Thymus (tissue), 11 donors: ENCODE measurements around the gene SPTB. TPM values are rescaled to one million over a fixed set of nuclear protein-coding genes. Genes with fewer than 3 reads are reported as not detected.

Source experiments
- DNase-seq, 9 donors: peaks; one replicate each; pipeline ENCODE4 v3.0.0-alpha.2; 2013; ENCODE audit warnings: low spot score in 9 of 9, low read depth in 6 of 9, missing footprints in 1 of 9
- H3K27ac ChIP-seq, 2 donors: one replicate each; pipeline ENCODE4 v1.5.1; 2013; ENCODE audit warnings: control low read depth in 1 of 2, low read depth in 1 of 2, low read length in 1 of 2, mild to moderate bottlenecking in 1 of 2, moderate library complexity in 1 of 2
- H3K27me3 ChIP-seq, 2 donors: one replicate each; pipeline ENCODE4 v1.5.1; 2013; ENCODE audit warnings: low read length in 1 of 2; ENCODE audit not compliant: control insufficient read depth in 2 of 2, insufficient read depth in 1 of 2
- H3K36me3 ChIP-seq, 2 donors: one replicate each; pipeline ENCODE4 v1.5.1; 2013; ENCODE audit warnings: low read length in 1 of 2, mild to moderate bottlenecking in 1 of 2, moderate library complexity in 1 of 2; ENCODE audit not compliant: control insufficient read depth in 2 of 2, insufficient read depth in 2 of 2
- H3K4me1 ChIP-seq, 2 donors: one replicate each; pipeline ENCODE4 v1.5.1; 2013; ENCODE audit warnings: low read length in 2 of 2; ENCODE audit not compliant: control insufficient read depth in 2 of 2, insufficient read depth in 2 of 2
- H3K4me3 ChIP-seq, 2 donors: one replicate each; pipeline ENCODE4 v1.5.1; 2013; ENCODE audit warnings: low read length in 2 of 2, control low read depth in 1 of 2, mild to moderate bottlenecking in 1 of 2
- H3K9me3 ChIP-seq, 2 donors: one replicate each; pipeline ENCODE4 v1.5.1; 2013; ENCODE audit warnings: low read length in 1 of 2, mild to moderate bottlenecking in 1 of 2; ENCODE audit not compliant: control insufficient read depth in 2 of 2, insufficient read depth in 1 of 2
- WGBS: extraction: QIAGEN DNeasy Blood & Tissue Kit; methylation state at CpG from one replicate; pipeline ENCODE4 v1.1.7; 2013; 5-methylcytosine and 5-hydroxymethylcytosine counted together
- polyA plus RNA-seq: library from polyadenylated mRNA; stranded (reverse); fragments of 200-250 nt; gene quantifications from one replicate; pipeline ENCODE4 v1.2.3, GENCODE V29; 2013
- total RNA-seq: library from RNA; stranded (reverse); fragments of 120-200 nt; gene quantifications from one replicate; pipeline ENCODE4 v1.2.4, GENCODE V29; 2013
- donor health status: healthy.

Gene SPTB
- total and polyA plus RNA-seq, 2 donors, result 1.1 to 1.8 TPM

- H3K4me3 ChIP-seq, result peak overlapping the region in 1 of 2 donors; percentile 13
Observed at GRCh38 chr14:64708148-64709004, 171.3 kb downstream of the SPTB start.

GRCh38 chr14:64707661-64708060 lies 172.0 kb downstream of the SPTB start:
- no peak overlapping the region for H3K27ac ChIP-seq
- H3K4me3 ChIP-seq, result no peak overlapping the region
- no peaks in the 10 kb centered on the region for H3K36me3 ChIP-seq
- H3K9me3 ChIP-seq, result peaks cover 1 to 6% of the 10 kb centered on the region in 2 donors
- H3K27me3 ChIP-seq, result peaks cover 39 to 60% of the 10 kb centered on the region in 2 donors
- no peak for DNase-seq
- WGBS, result 81% methylated on average over 7 of the region's 7 CpGs
- peaks cover 3 to 50% of the 10 kb centered on the region in 2 donors for H3K4me1 ChIP-seq

More at GRCh38 chr14:64708148-64709004, 171.3 kb downstream of the SPTB start:
- Histone ChIP-seq H3K9me3 (no peaks in the 10 kb centered on the region), H3K27ac (peak overlapping the region; percentile 53 to 77), H3K27me3 (peaks cover 32 to 53% of the 10 kb centered on the region in 2 donors), H3K4me1 (peaks cover 3 to 43% of the 10 kb centered on the region in 2 donors), H3K36me3 (no peaks in the 10 kb centered on the region)
- peak in 1 of 9 donors; percentile 33 for DNase-seq
- 23% methylated on average over 18 of the region's 18 CpGs for WGBS

GRCh38 chr14:64706593-64707193 lies 173.0 kb downstream of the SPTB start:
- Histone ChIP-seq H3K36me3 (no peaks in the 10 kb centered on the region), H3K9me3 (peaks cover 1 to 6% of the 10 kb centered on the region in 2 donors), H3K4me1 (peaks cover 3 to 53% of the 10 kb centered on the region in 2 donors), H3K27me3 (peaks cover 42 to 69% of the 10 kb centered on the region in 2 donors), H3K4me3 (no peak overlapping the region), H3K27ac (no peak overlapping the region)
- 90% methylated on average over 14 of the region's 14 CpGs for WGBS
- DNase-seq, result no peak

GRCh38 chr14:64706119-64706592 lies 173.6 kb downstream of the SPTB start:
- Histone ChIP-seq H3K4me3 (no peak overlapping the region), H3K9me3 (peaks cover 1 to 6% of the 10 kb centered on the region in 2 donors), H3K4me1 (peaks cover 3 to 53% of the 10 kb centered on the region in 2 donors), H3K27me3 (peaks cover 44 to 73% of the 10 kb centered on the region in 2 donors), H3K36me3 (no peaks in the 10 kb centered on the region), H3K27ac (peak overlapping the region; percentile 13 to 43)
- WGBS, result 75% methylated on average over 4 of the region's 4 CpGs
- no peak for DNase-seq

GRCh38 chr14:64705381-64706118 lies 174.2 kb downstream of the SPTB start:
- Histone ChIP-seq H3K27me3 (peaks cover 47 to 73% of the 10 kb centered on the region in 2 donors), H3K36me3 (no peaks in the 10 kb centered on the region), H3K4me1 (peaks cover 3 to 53% of the 10 kb centered on the region in 2 donors), H3K4me3 (peak overlapping the region; percentile 40 to 45), H3K27ac (peak overlapping the region; percentile 43 to 62), H3K9me3 (peaks cover 1 to 6% of the 10 kb centered on the region in 2 donors)
- 11% methylated on average over 18 of the region's 18 CpGs for WGBS
- DNase-seq, result no peak

GRCh38 chr14:64704743-64705380 lies 174.8 kb downstream of the SPTB start:
- H3K36me3 ChIP-seq, result no peaks in the 10 kb centered on the region
- H3K27me3 ChIP-seq, result peaks cover 47 to 73% of the 10 kb centered on the region in 2 donors
- WGBS, result 2% methylated on average over 51 of the region's 51 CpGs
- peaks cover 1 to 6% of the 10 kb centered on the region in 2 donors for H3K9me3 ChIP-seq
- peak overlapping the region; percentile 32 to 68 for H3K27ac ChIP-seq
- no peak for DNase-seq
- H3K4me1 ChIP-seq, result peaks cover 3 to 53% of the 10 kb centered on the region in 2 donors
- H3K4me3 ChIP-seq, result peak overlapping the region; percentile 40 to 45

- peaks cover 3 to 54% of the 10 kb centered on the region in 2 donors for H3K4me1 ChIP-seq
- WGBS, result under 1% methylated on average over 69 of the region's 69 CpGs
Observed at GRCh38 chr14:64704143-64704742, 175.5 kb downstream of the SPTB start, which contains the start of gene PLEKHG3. Gene PLEKHG3, plus strand, starts transcription at chr14:64704424. Its CDS starts 23,208 bp downstream, at chr14:64727632.

More at GRCh38 chr14:64704143-64704742, 175.5 kb downstream of the SPTB start, which contains the start of gene PLEKHG3:
- DNase-seq, result no peak
- Histone ChIP-seq H3K36me3 (no peaks in the 10 kb centered on the region), H3K27me3 (peaks cover 47 to 73% of the 10 kb centered on the region in 2 donors), H3K9me3 (peaks cover 1 to 6% of the 10 kb centered on the region in 2 donors), H3K27ac (peak within 1 kb of the TSS; percentile 37 to 68), H3K4me3 (peak within 1 kb of the TSS; percentile 40 to 45)
